ENCODE measurements around the gene B4GALT1. TPM values are rescaled to one million over a fixed set of nuclear protein-coding genes. Genes with fewer than 3 reads are reported as not detected.

B4GALT1 gene
- total RNA-seq, 2 donors from 2014 or later: 72.2 to 91.9 TPM

GRCh38 chr9:33190021-33190705 is 23.0 kb upstream of the B4GALT1 start:
- H3K4me3 Mint-ChIP-seq: no peak overlapping the region
- no peaks in the 10 kb centered on the region for H3K36me3 Mint-ChIP-seq (ENCODE audit: insufficient read depth in 2 of 2)
- H3K27me3 Mint-ChIP-seq (ENCODE audit: low read depth): no peaks in the 10 kb centered on the region
- peaks cover 10% of the 10 kb centered on the region for H3K4me1 Mint-ChIP-seq (ENCODE audit: low read depth)
- ATAC-seq (replicated peaks in 1 of 2): no peak
- H3K27ac Mint-ChIP-seq: no peak overlapping the region
- DNase-seq: no peak
- H3K9me3 Mint-ChIP-seq: no peaks in the 10 kb centered on the region

- H3K27ac Mint-ChIP-seq: no peak overlapping the region
- H3K4me1 Mint-ChIP-seq (ENCODE audit: low read depth): peaks cover 10% of the 10 kb centered on the region
- ATAC-seq (replicated peaks in 1 of 2): no peak
- no peaks in the 10 kb centered on the region for H3K27me3 Mint-ChIP-seq (ENCODE audit: low read depth)
- no peaks in the 10 kb centered on the region for H3K36me3 Mint-ChIP-seq (ENCODE audit: insufficient read depth in 2 of 2)
- no peak for DNase-seq
- no peak overlapping the region for H3K4me3 Mint-ChIP-seq
- no peaks in the 10 kb centered on the region for H3K9me3 Mint-ChIP-seq
These were observed 22.2 kb upstream of the B4GALT1 start for GRCh38 chr9:33189331-33189791.

GRCh38 chr9:33188711-33189110 is 21.6 kb upstream of the B4GALT1 start:
- Mint-ChIP-seq H3K36me3 (ENCODE audit: insufficient read depth in 2 of 2) (no peaks in the 10 kb centered on the region), H3K27me3 (ENCODE audit: low read depth) (no peaks in the 10 kb centered on the region), H3K9me3 (no peaks in the 10 kb centered on the region), H3K4me3 (no peak overlapping the region), H3K4me1 (ENCODE audit: low read depth) (peaks cover 10% of the 10 kb centered on the region), H3K27ac (no peak overlapping the region)
- ATAC-seq (replicated peaks in 1 of 2) (no peak), DNase-seq (no peak)

GRCh38 chr9:33187519-33188218 is 20.5 kb upstream of the B4GALT1 start:
- ATAC-seq (replicated peaks in 1 of 2): no peak

GRCh38 chr9:33186457-33187168 is 19.5 kb upstream of the B4GALT1 start:
- H3K36me3 Mint-ChIP-seq (ENCODE audit: insufficient read depth in 2 of 2): no peaks in the 10 kb centered on the region
- H3K27me3 Mint-ChIP-seq (ENCODE audit: low read depth): peaks cover 8% of the 10 kb centered on the region
- DNase-seq (no peak), ATAC-seq (replicated peaks in 1 of 2) (no peak)
- H3K4me1 Mint-ChIP-seq (ENCODE audit: low read depth): peaks cover 10% of the 10 kb centered on the region
- H3K27ac Mint-ChIP-seq: no peak overlapping the region
- H3K4me3 Mint-ChIP-seq: no peak overlapping the region
- no peaks in the 10 kb centered on the region for H3K9me3 Mint-ChIP-seq

More at GRCh38 chr9:33187519-33188218, 20.5 kb upstream of the B4GALT1 start:
- H3K27ac Mint-ChIP-seq: no peak overlapping the region
- no peak overlapping the region for H3K4me3 Mint-ChIP-seq
- no peak for DNase-seq
- no peaks in the 10 kb centered on the region for H3K36me3 Mint-ChIP-seq (ENCODE audit: insufficient read depth in 2 of 2)
- H3K9me3 Mint-ChIP-seq: no peaks in the 10 kb centered on the region
- H3K4me1 Mint-ChIP-seq (ENCODE audit: low read depth): peaks cover 10% of the 10 kb centered on the region
- peaks cover 2% of the 10 kb centered on the region for H3K27me3 Mint-ChIP-seq (ENCODE audit: low read depth)

GRCh38 chr9:33185858-33186257 is 18.7 kb upstream of the B4GALT1 start:
- no peaks in the 10 kb centered on the region for H3K9me3 Mint-ChIP-seq
- H3K4me1 Mint-ChIP-seq (ENCODE audit: low read depth): peaks cover 10% of the 10 kb centered on the region
- ATAC-seq (replicated peaks in 1 of 2) (no peak), DNase-seq (no peak)
- peaks cover 8% of the 10 kb centered on the region for H3K27me3 Mint-ChIP-seq (ENCODE audit: low read depth)
- no peak overlapping the region for H3K4me3 Mint-ChIP-seq
- H3K36me3 Mint-ChIP-seq (ENCODE audit: insufficient read depth in 2 of 2): no peaks in the 10 kb centered on the region
- no peak overlapping the region for H3K27ac Mint-ChIP-seq

GRCh38 chr9:33185406-33185805 is 18.3 kb upstream of the B4GALT1 start:
- Mint-ChIP-seq H3K4me1 (ENCODE audit: low read depth) (peaks cover 10% of the 10 kb centered on the region), H3K36me3 (ENCODE audit: insufficient read depth in 2 of 2) (no peaks in the 10 kb centered on the region), H3K4me3 (no peak overlapping the region), H3K9me3 (no peaks in the 10 kb centered on the region), H3K27ac (no peak overlapping the region), H3K27me3 (ENCODE audit: low read depth) (peaks cover 8% of the 10 kb centered on the region)
- ATAC-seq (replicated peaks in 1 of 2) (no peak), DNase-seq (no peak)

- ATAC-seq (replicated peaks in 1 of 2) (no peak), DNase-seq (no peak)
- peaks cover 8% of the 10 kb centered on the region for H3K27me3 Mint-ChIP-seq (ENCODE audit: low read depth)
- H3K27ac Mint-ChIP-seq: no peak overlapping the region
- H3K9me3 Mint-ChIP-seq: no peaks in the 10 kb centered on the region
- H3K4me3 Mint-ChIP-seq: no peak overlapping the region
- H3K36me3 Mint-ChIP-seq (ENCODE audit: insufficient read depth in 2 of 2): no peaks in the 10 kb centered on the region
- H3K4me1 Mint-ChIP-seq (ENCODE audit: low read depth): peaks cover 10% of the 10 kb centered on the region
These were observed 17.8 kb upstream of the B4GALT1 start for GRCh38 chr9:33184963-33185362.

GRCh38 chr9:33182519-33182918 is 15.4 kb upstream of the B4GALT1 start:
- peaks cover 10% of the 10 kb centered on the region for H3K4me1 Mint-ChIP-seq (ENCODE audit: low read depth)
- H3K9me3 Mint-ChIP-seq: no peaks in the 10 kb centered on the region
- no peak for DNase-seq
- no peak overlapping the region for H3K4me3 Mint-ChIP-seq
- ATAC-seq (replicated peaks in 1 of 2): no peak
- H3K27me3 Mint-ChIP-seq (ENCODE audit: low read depth): peaks cover 8% of the 10 kb centered on the region
- no peak overlapping the region for H3K27ac Mint-ChIP-seq
- no peaks in the 10 kb centered on the region for H3K36me3 Mint-ChIP-seq (ENCODE audit: insufficient read depth in 2 of 2)

- H3K36me3 Mint-ChIP-seq (ENCODE audit: insufficient read depth in 2 of 2): no peaks in the 10 kb centered on the region
- no peaks in the 10 kb centered on the region for H3K9me3 Mint-ChIP-seq
- H3K4me3 Mint-ChIP-seq: no peak overlapping the region
- no peaks in the 10 kb centered on the region for H3K4me1 Mint-ChIP-seq (ENCODE audit: low read depth)
- H3K27me3 Mint-ChIP-seq (ENCODE audit: low read depth): peaks cover 8% of the 10 kb centered on the region
- no peak for ATAC-seq (replicated peaks in 1 of 2)
- no peak for DNase-seq
- H3K27ac Mint-ChIP-seq: no peak overlapping the region
These were observed 13.5 kb upstream of the B4GALT1 start for GRCh38 chr9:33180526-33181184.

- Mint-ChIP-seq H3K36me3 (ENCODE audit: insufficient read depth in 2 of 2) (no peaks in the 10 kb centered on the region), H3K9me3 (no peaks in the 10 kb centered on the region), H3K4me3 (no peak overlapping the region), H3K27me3 (ENCODE audit: low read depth) (peaks cover 8% of the 10 kb centered on the region), H3K4me1 (ENCODE audit: low read depth) (no peaks in the 10 kb centered on the region), H3K27ac (no peak overlapping the region)
- DNase-seq (no peak), ATAC-seq (replicated peaks in 1 of 2) (no peak)
These were observed 12.0 kb upstream of the B4GALT1 start for GRCh38 chr9:33178972-33179697.

- Mint-ChIP-seq H3K27ac (no peak overlapping the region), H3K4me3 (no peak overlapping the region), H3K4me1 (ENCODE audit: low read depth) (peaks cover under 1% of the 10 kb centered on the region)
These were observed 10.5 kb upstream of the B4GALT1 start for GRCh38 chr9:33177639-33178038.

More at GRCh38 chr9:33177639-33178038, 10.5 kb upstream of the B4GALT1 start:
- Mint-ChIP-seq H3K27me3 (ENCODE audit: low read depth) (peaks cover 6% of the 10 kb centered on the region), H3K9me3 (no peaks in the 10 kb centered on the region), H3K36me3 (ENCODE audit: insufficient read depth in 2 of 2) (no peaks in the 10 kb centered on the region)
- DNase-seq (no peak), ATAC-seq (replicated peaks in 1 of 2) (no peak)

Data from activated T-cell treated with anti-CD3 and anti-CD28 coated beads, Interleukin-2, amount 50 U/mL, for 72 hours (primary cell).